NT2/D1 (cell line): ENCODE data around the gene LSM3.

Source experiments
- DNase-seq: peaks from one replicate; pipeline ENCODE4 v3.0.0-alpha.2; 2011; ENCODE audit warnings: low read depth, low spot score
- H3K27me3 ChIP-seq: 2 replicates; pipeline ENCODE4 v1.6.0; 2011; ENCODE audit warnings: mild to moderate bottlenecking; ENCODE audit not compliant: insufficient read length, insufficient read depth
- H3K36me3 ChIP-seq: 2 replicates; pipeline ENCODE4 v1.6.1; 2011; ENCODE audit warnings: mild to moderate bottlenecking, low read length, mixed read lengths; ENCODE audit not compliant: insufficient read depth, insufficient read length
- H3K4me1 ChIP-seq: 2 replicates; pipeline ENCODE4 v1.5.1; 2011; ENCODE audit not compliant: insufficient read depth, insufficient read length
- H3K4me3 ChIP-seq: 2 replicates; pipeline ENCODE4 v1.5.1; 2011; ENCODE audit warnings: low read depth; ENCODE audit not compliant: insufficient read length
- H3K9ac ChIP-seq: 2 replicates; pipeline ENCODE4 v1.6.0; 2011; ENCODE audit warnings: low read depth; ENCODE audit not compliant: insufficient read length
- H3K9me3 ChIP-seq: 2 replicates; pipeline ENCODE4 v1.5.1; 2011; ENCODE audit warnings: mild to moderate bottlenecking, low read length; ENCODE audit not compliant: insufficient read depth
- SUZ12 ChIP-seq: IDR thresholded peaks from 2 replicates; pipeline ENCODE4 v1.6.1; 2011; ENCODE audit not compliant: insufficient read length, insufficient read depth; ENCODE audit errors: extremely low read depth
- YY1 ChIP-seq: IDR thresholded peaks from 2 replicates; pipeline ENCODE4 v1.6.1; 2011; ENCODE audit not compliant: insufficient read length, insufficient read depth
- ZNF274 ChIP-seq: IDR thresholded peaks from 2 replicates; pipeline ENCODE4 v1.6.1; 2011; ENCODE audit warnings: mild to moderate bottlenecking, low read depth, low read length

The LSM3 gene

GRCh38 chr3:14174483-14174882 lies 4.1 kb upstream of the LSM3 start:
- no peak for DNase-seq
- Histone ChIP-seq H3K36me3 (peaks cover 36% of the 10 kb centered on the region), H3K9me3 (no peaks in the 10 kb centered on the region), H3K9ac (no peak overlapping the region), H3K4me3 (no peak overlapping the region), H3K4me1 (no peaks in the 10 kb centered on the region), H3K27me3 (no peaks in the 10 kb centered on the region)
- no peak for TF ChIP-seq ZNF274
- no peak for TF ChIP-seq YY1
- no peak for TF ChIP-seq SUZ12

DNA sequence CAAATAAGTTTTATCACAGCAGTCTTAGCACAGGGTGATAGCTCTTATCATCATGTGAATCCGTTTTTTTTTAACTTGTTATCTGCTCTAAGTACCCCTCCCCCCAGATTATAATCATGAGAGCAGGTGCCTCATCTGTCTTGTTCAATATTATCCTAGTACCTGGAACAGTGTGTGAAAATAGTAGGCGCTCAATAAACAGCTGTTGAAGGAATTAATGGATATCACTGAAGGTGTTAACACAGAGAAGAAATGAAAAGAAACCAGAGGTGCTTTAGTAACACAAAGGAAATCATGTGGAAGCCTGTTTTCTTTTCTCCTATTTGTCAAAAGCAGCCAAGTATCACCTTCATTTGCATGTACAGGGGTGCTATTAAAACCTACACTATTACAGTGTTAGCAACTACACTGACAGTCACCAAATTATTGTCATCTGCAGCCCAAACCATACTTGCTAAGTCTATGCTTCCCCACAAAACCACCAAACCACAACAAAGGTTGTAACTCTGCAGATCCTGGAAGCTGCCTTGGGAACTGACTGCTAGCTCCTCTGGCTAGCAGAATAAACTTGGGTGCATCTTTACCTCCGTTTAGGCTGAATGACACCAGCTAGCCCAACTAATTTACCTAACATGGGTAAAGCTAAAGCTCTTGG lies 3.1 kb upstream of the LSM3 start:
- TF ChIP-seq ZNF274, result no peak
- TF ChIP-seq YY1, result no peak
- no peak for TF ChIP-seq SUZ12
- H3K36me3 ChIP-seq, result peaks cover 26% of the 10 kb centered on the region
- H3K4me1 ChIP-seq, result no peaks in the 10 kb centered on the region
- no peaks in the 10 kb centered on the region for H3K27me3 ChIP-seq
- no peak overlapping the region for H3K9ac ChIP-seq
- no peaks in the 10 kb centered on the region for H3K9me3 ChIP-seq
- no peak for DNase-seq
- no peak overlapping the region for H3K4me3 ChIP-seq

GRCh38 chr3:14177580-14178246 lies 904 bp upstream of the LSM3 start:
- Histone ChIP-seq H3K36me3 (peaks cover 23% of the 10 kb centered on the region), H3K4me3 (peak overlapping the region; percentile 86), H3K4me1 (no peaks in the 10 kb centered on the region), H3K9me3 (no peaks in the 10 kb centered on the region), H3K27me3 (no peaks in the 10 kb centered on the region), H3K9ac (peak overlapping the region; percentile 96)
- DNase-seq, result no peak
- TF ChIP-seq YY1 (no peak), SUZ12 (no peak), ZNF274 (no peak)

DNA sequence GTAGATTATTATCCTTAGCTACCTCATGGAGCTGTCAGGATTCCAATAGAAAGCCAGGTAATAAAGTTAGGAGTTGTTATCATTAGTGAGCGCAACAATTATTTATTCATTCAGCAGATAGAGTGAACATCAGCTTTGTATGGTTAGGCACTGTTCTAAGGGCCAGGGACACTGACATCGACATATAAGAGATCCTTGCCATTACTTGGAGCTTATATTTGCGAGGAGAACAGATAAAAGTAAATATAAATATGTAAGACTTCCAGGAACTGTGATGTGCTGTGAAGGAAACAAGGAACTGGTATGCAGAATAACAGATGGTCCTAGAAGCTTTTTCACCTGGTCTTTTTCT lies 473 bp downstream of the LSM3 start:
- TF ChIP-seq ZNF274, result no peak
- no peak for TF ChIP-seq SUZ12
- TF ChIP-seq YY1, result no peak
- H3K4me1 ChIP-seq, result no peaks in the 10 kb centered on the region
- peak overlapping the region; percentile 86 for H3K4me3 ChIP-seq
- peaks cover 33% of the 10 kb centered on the region for H3K36me3 ChIP-seq
- no peaks in the 10 kb centered on the region for H3K9me3 ChIP-seq
- H3K9ac ChIP-seq, result peak overlapping the region; percentile 96
- H3K27me3 ChIP-seq, result no peaks in the 10 kb centered on the region
- DNase-seq, result no peak

GRCh38 chr3:14179795-14180194 lies 1.2 kb downstream of the LSM3 start:
- DNase-seq, result no peak
- TF ChIP-seq SUZ12, result no peak
- no peak for TF ChIP-seq YY1
- no peak for TF ChIP-seq ZNF274

GRCh38 chr3:14181253-14181652 lies 2.6 kb downstream of the LSM3 start:
- peaks cover 50% of the 10 kb centered on the region for H3K36me3 ChIP-seq
- no peaks in the 10 kb centered on the region for H3K9me3 ChIP-seq
- no peaks in the 10 kb centered on the region for H3K27me3 ChIP-seq
- H3K4me3 ChIP-seq, result no peak overlapping the region
- no peak overlapping the region for H3K9ac ChIP-seq
- TF ChIP-seq ZNF274, result no peak
- no peak for TF ChIP-seq SUZ12
- no peak for TF ChIP-seq YY1
- no peaks in the 10 kb centered on the region for H3K4me1 ChIP-seq
- DNase-seq, result no peak

More at GRCh38 chr3:14179795-14180194, 1.2 kb downstream of the LSM3 start:
- no peak overlapping the region for H3K9ac ChIP-seq
- peak overlapping the region; percentile 86 for H3K4me3 ChIP-seq
- H3K27me3 ChIP-seq, result no peaks in the 10 kb centered on the region
- H3K36me3 ChIP-seq, result peaks cover 36% of the 10 kb centered on the region
- H3K4me1 ChIP-seq, result no peaks in the 10 kb centered on the region
- H3K9me3 ChIP-seq, result no peaks in the 10 kb centered on the region

DNA sequence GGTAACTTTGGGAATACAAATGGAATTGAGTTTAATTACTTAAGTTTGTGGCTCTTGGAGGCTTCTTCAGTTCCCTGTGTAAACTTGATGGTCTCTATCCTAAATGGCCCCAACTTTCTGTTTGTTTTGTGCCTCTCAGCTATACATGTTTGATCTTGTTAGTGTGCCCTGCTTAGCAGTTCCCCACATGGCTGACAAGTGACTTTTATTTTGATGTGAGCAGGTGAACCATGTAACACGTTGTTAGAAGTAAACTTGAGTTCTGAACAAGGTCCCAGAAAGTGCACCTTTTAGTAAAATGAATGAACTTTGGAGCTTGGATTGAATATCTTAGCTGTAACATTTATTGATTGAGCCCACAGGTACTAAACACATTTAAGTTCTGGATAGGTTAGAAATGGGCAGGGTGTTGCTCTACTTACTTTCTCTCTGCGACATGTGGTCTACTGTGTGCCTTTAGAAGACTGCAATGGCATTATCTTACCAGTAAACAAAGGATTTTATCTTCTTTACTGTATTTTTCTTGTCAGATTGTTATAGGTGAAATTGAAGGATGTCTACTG lies 4.5 kb downstream of the LSM3 start:
- DNase-seq, result no peak
- H3K9me3 ChIP-seq, result no peaks in the 10 kb centered on the region
- H3K4me1 ChIP-seq, result no peaks in the 10 kb centered on the region
- H3K9ac ChIP-seq, result no peak overlapping the region
- TF ChIP-seq SUZ12 (no peak), YY1 (no peak), ZNF274 (no peak)
- H3K36me3 ChIP-seq, result peaks cover 66% of the 10 kb centered on the region
- H3K4me3 ChIP-seq, result no peak overlapping the region
- no peaks in the 10 kb centered on the region for H3K27me3 ChIP-seq
